HCT116 (cell line): ENCODE measurements around the gene MICOS13. TPM values are rescaled to one million over a fixed set of nuclear protein-coding genes. Genes with fewer than 3 reads are reported as not detected.
A peak's percentile ranks its signal among the peaks of the same experiment; 100 is the strongest.

Source experiments
- ATAC-seq: fragments of 200-7000 bp; cut with Tn5 transposase; 2 replicates; pipeline ENCODE4 v1.9.1; 2020; ENCODE audit warnings: mild to moderate bottlenecking, moderate library complexity
- BruUV-seq: library from RNA; stranded (reverse); fragments of 400-500 nt; replicated peaks from 2 replicates; lab custom pipeline; 2021; lab: Mats Ljungman, UMichigan
- CTCF ChIA-PET: fragments of 300-600 bp; sonication (Branson Sonifier 250); formaldehyde crosslinking; loops from one replicate; lab custom pipeline; 2021; ENCODE audit warnings: antibody characterized with exemption; lab: Charles Lee
- POLR2A ChIA-PET: fragments of 300-600, 350-600 bp; sonication (Branson Sonifier 250); formaldehyde crosslinking; loops from one replicate; lab custom pipeline; 2021; ENCODE audit warnings: antibody characterized with exemption; lab: Charles Lee
- RAD21 ChIA-PET, 2 experiments: fragments of 300-600 bp; sonication (Branson Sonifier 250); formaldehyde crosslinking; loops; one replicate each; lab custom pipeline; 2023; ENCODE audit warnings: low total read pairs in 2 of 2; ENCODE audit not compliant: uncharacterized antibody in 2 of 2, unreplicated experiment in 2 of 2, low non-redundant PET in 1 of 2; lab: Charles Lee
- DNase-seq: peaks from one replicate; pipeline ENCODE4 v3.0.0-alpha.2; 2010; ENCODE audit warnings: low read depth, low spot score
- H2AFZ ChIP-seq: fragments of 200-600 bp; shearing (Covaris generic), sonication (generic); 2 replicates; pipeline ENCODE4 v1.6.1; 2017; ENCODE audit warnings: low read depth, mixed run types, mixed read lengths, antibody characterized with exemption, low read length; ENCODE audit not compliant: poor library complexity, severe bottlenecking
- H3K27ac ChIP-seq: 2 replicates; pipeline ENCODE4 v1.5.1; 2012; ENCODE audit warnings: low read depth, low read length
- H3K27me3 ChIP-seq: fragments of 200-600 bp; sonication (generic); 2 replicates; pipeline ENCODE4 v1.6.1; 2016; ENCODE audit warnings: mixed run types, low read length, mixed read lengths; ENCODE audit not compliant: insufficient read depth
- H3K36me3 ChIP-seq, 2 experiments: fragments of 200-500 bp in 1 of 2; fragments of 200-600 bp in 1 of 2; sonication (Bioruptor generic) in 1 of 2; sonication (generic) in 1 of 2; 2 replicates each; pipeline versions ENCODE4 v1.5.1 to v1.6.1; 2014 to 2016; ENCODE audit warnings: low read length in 2 of 2, inconsistent platforms in 1 of 2, mixed read lengths in 1 of 2, mixed run types in 1 of 2; ENCODE audit not compliant: insufficient read depth in 2 of 2, control insufficient read depth in 1 of 2
- H3K4me1 ChIP-seq, 2 experiments: fragments of 200-600 bp in 1 of 2; sonication (generic) in 1 of 2; 2 replicates each; pipeline versions ENCODE4 v1.5.1 to v1.6.1; 2012 to 2017; ENCODE audit warnings: low read length in 2 of 2, inconsistent platforms in 1 of 2, mild to moderate bottlenecking in 1 of 2, mixed read lengths in 1 of 2, mixed run types in 1 of 2, moderate library complexity in 1 of 2; ENCODE audit not compliant: insufficient read depth in 2 of 2, control insufficient read depth in 1 of 2
- H3K4me2 ChIP-seq: fragments of 200-600 bp; sonication (generic); 2 replicates; pipeline ENCODE4 v1.6.1; 2017; ENCODE audit warnings: mixed run types, low read length, mixed read lengths
- H3K4me3 ChIP-seq, 2 experiments: fragments of 200-600 bp in 1 of 2; sonication (generic) in 1 of 2; replicated peaks in 1 of 2; 2 replicates each; pipeline ENCODE4 v1.5.1; 2011 to 2016; ENCODE audit warnings: low read length in 2 of 2, control low read depth in 1 of 2, low read depth in 1 of 2, mild to moderate bottlenecking in 1 of 2, mixed read lengths in 1 of 2, mixed run types in 1 of 2
- H3K79me2 ChIP-seq: fragments of 200-600 bp; sonication (generic); 2 replicates; pipeline ENCODE4 v1.6.1; 2017; ENCODE audit warnings: mild to moderate bottlenecking, mixed run types, low read length, moderate library complexity, mixed read lengths; ENCODE audit not compliant: insufficient read depth
- H3K9ac ChIP-seq: fragments of 200-600 bp; sonication (generic); 2 replicates; pipeline ENCODE4 v1.6.1; 2016; ENCODE audit warnings: low read length, mixed read lengths
- H3K9me2 ChIP-seq: fragments of 200-600 bp; sonication (generic), shearing (Covaris generic); 2 replicates; pipeline ENCODE4 v1.6.1; 2017; ENCODE audit warnings: mixed run types, mild to moderate bottlenecking, moderate library complexity; ENCODE audit not compliant: insufficient read depth
- H3K9me3 ChIP-seq, 2 experiments: fragments of 200-500 bp in 1 of 2; fragments of 200-600 bp in 1 of 2; sonication (Bioruptor generic) in 1 of 2; sonication (generic) in 1 of 2; 2 replicates each; pipeline ENCODE4 v1.6.1; 2014 to 2017; ENCODE audit warnings: low read length in 2 of 2, mixed read lengths in 2 of 2, inconsistent platforms in 1 of 2, low read depth in 1 of 2, mild to moderate bottlenecking in 1 of 2, mixed run types in 1 of 2, moderate library complexity in 1 of 2; ENCODE audit not compliant: control insufficient read depth in 1 of 2, insufficient read depth in 1 of 2
- H4K20me1 ChIP-seq: fragments of 200-600 bp; sonication (generic), shearing (Covaris generic); 2 replicates; pipeline ENCODE4 v1.6.1; 2017; ENCODE audit warnings: mixed run types, mild to moderate bottlenecking, moderate library complexity; ENCODE audit not compliant: insufficient read depth
- ATF3 ChIP-seq: IDR thresholded peaks from 2 replicates; pipeline ENCODE4 v1.6.1; 2012
- CBX3 ChIP-seq: IDR thresholded peaks from 2 replicates; pipeline ENCODE4 v1.6.1; 2012; ENCODE audit warnings: low read depth
- CEBPB ChIP-seq: IDR thresholded peaks from 2 replicates; pipeline ENCODE4 v1.6.1; 2012; ENCODE audit warnings: low read depth
- EGR1 ChIP-seq: IDR thresholded peaks from 2 replicates; pipeline ENCODE4 v1.6.1; 2012; ENCODE audit warnings: low read depth
- EZH2 ChIP-seq: fragments of 200-600 bp; sonication (generic); IDR thresholded peaks from 2 replicates; pipeline ENCODE4 v1.6.1; 2017; ENCODE audit warnings: antibody characterized with exemption, mixed run types
- FOSL1 ChIP-seq: IDR thresholded peaks from 2 replicates; pipeline ENCODE4 v1.6.1; 2012; ENCODE audit warnings: low read depth
- JUND ChIP-seq: IDR thresholded peaks from 2 replicates; pipeline ENCODE4 v1.6.1; 2012
- MAX ChIP-seq: IDR thresholded peaks from 2 replicates; pipeline ENCODE4 v1.6.1; 2012
- POLR2A ChIP-seq: IDR thresholded peaks from 2 replicates; pipeline ENCODE4 v1.7.0; 2011; ENCODE audit warnings: borderline replicate concordance; ENCODE audit not compliant: insufficient read depth, insufficient read length; ENCODE audit errors: extremely low read depth
- POLR2AphosphoS5 ChIP-seq: IDR thresholded peaks from 2 replicates; pipeline ENCODE4 v1.6.1; 2011; ENCODE audit warnings: mild to moderate bottlenecking, low read depth, low read length, moderate library complexity
- RAD21 ChIP-seq: IDR thresholded peaks from 2 replicates; pipeline ENCODE4 v1.6.1; 2012; ENCODE audit warnings: low read depth, mild to moderate bottlenecking
- REST ChIP-seq: IDR thresholded peaks from 2 replicates; pipeline ENCODE4 v1.6.1; 2012; ENCODE audit warnings: low read depth
- SIN3A ChIP-seq: IDR thresholded peaks from 2 replicates; pipeline ENCODE4 v1.6.1; 2012; ENCODE audit warnings: low read depth
- SP1 ChIP-seq: IDR thresholded peaks from 2 replicates; pipeline ENCODE4 v1.6.1; 2012; ENCODE audit warnings: low read depth
- TCF7L2 ChIP-seq: IDR thresholded peaks from 2 replicates; pipeline ENCODE4 v1.7.0; 2011; ENCODE audit warnings: borderline replicate concordance, inconsistent platforms; ENCODE audit not compliant: insufficient read depth, insufficient read length; ENCODE audit errors: extremely low read depth
- intact Hi-C: fragments of 100-400 bp; cut with micrococcal nuclease; formaldehyde crosslinking; loops from 2 replicates; pipeline ENCODE4 v1.10.0; 2022
- total RNA-seq: library from RNA; stranded (reverse); gene quantifications from one replicate; pipeline ENCODE4 v1.2.1, GENCODE V29; 2021; ENCODE audit not compliant: unreplicated experiment
- TF ChIP-seq, protein P1 (sequence below): IDR thresholded peaks from 2 replicates; pipeline ENCODE4 v1.6.1; 2011; ENCODE audit warnings: mild to moderate bottlenecking, low read length, moderate library complexity; ENCODE audit not compliant: insufficient replicate concordance; ENCODE audit errors: extremely low read depth
- TF ChIP-seq, protein P2 (sequence below), 3 experiments: fragments of 200-600 bp in 1 of 3; sonication (generic) in 1 of 3; IDR thresholded peaks in 2 of 3; conservative IDR thresholded peaks in 1 of 3; 2 replicates each; pipeline ENCODE4 v1.5.1; 2012 to 2017; ENCODE audit warnings: low read depth in 2 of 3, low read length in 2 of 3, antibody characterized with exemption in 1 of 3, borderline replicate concordance in 1 of 3, control low read depth in 1 of 3, mild to moderate bottlenecking in 1 of 3, mixed read lengths in 1 of 3, mixed run types in 1 of 3, moderate library complexity in 1 of 3; ENCODE audit not compliant: insufficient read depth in 1 of 3

MICOS13 gene
- total RNA-seq, 1 experiment from 2014 or later: 61.6 TPM

GRCh38 chr19:5697022-5697889 lies 16.9 kb upstream of the MICOS13 start:
- peak overlapping the region; percentile 31 for H3K27ac ChIP-seq
- no peak overlapping the region for H3K9ac ChIP-seq
- DNase-seq: no peak
- no peaks in the 10 kb centered on the region for H3K27me3 ChIP-seq
- no peak for ATAC-seq
- RAD21 ChIA-PET: no interaction called here
- CTCF ChIA-PET: no interaction called here
- H4K20me1 ChIP-seq: peaks cover 9% of the 10 kb centered on the region; the same call in 1 of the 2 replicates
- peaks cover 39% of the 10 kb centered on the region for H3K79me2 ChIP-seq
- no peaks in the 10 kb centered on the region for H3K9me3 ChIP-seq
- H3K36me3 ChIP-seq: peaks cover 20 to 54% of the 10 kb centered on the region in 2 experiments; a peak in 3 of 4 replicates
- no peak overlapping the region for H2AFZ ChIP-seq
- BruUV-seq: no TSS peak
- intact Hi-C loops: no loop called here
- no peak overlapping the region for H3K4me3 ChIP-seq
- POLR2A ChIA-PET: no interaction called here
- TF ChIP-seq, protein P1, sequence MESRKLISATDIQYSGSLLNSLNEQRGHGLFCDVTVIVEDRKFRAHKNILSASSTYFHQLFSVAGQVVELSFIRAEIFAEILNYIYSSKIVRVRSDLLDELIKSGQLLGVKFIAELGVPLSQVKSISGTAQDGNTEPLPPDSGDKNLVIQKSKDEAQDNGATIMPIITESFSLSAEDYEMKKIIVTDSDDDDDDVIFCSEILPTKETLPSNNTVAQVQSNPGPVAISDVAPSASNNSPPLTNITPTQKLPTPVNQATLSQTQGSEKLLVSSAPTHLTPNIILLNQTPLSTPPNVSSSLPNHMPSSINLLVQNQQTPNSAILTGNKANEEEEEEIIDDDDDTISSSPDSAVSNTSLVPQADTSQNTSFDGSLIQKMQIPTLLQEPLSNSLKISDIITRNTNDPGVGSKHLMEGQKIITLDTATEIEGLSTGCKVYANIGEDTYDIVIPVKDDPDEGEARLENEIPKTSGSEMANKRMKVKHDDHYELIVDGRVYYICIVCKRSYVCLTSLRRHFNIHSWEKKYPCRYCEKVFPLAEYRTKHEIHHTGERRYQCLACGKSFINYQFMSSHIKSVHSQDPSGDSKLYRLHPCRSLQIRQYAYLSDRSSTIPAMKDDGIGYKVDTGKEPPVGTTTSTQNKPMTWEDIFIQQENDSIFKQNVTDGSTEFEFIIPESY: no peak
- TF ChIP-seq EGR1 (no peak), JUND (no peak), TCF7L2 (no peak), RAD21 (no peak), SP1 (no peak), CBX3 (no peak), POLR2A (no peak), REST (no peak), POLR2AphosphoS5 (no peak; the same call in 1 of the 2 replicates), ATF3 (no peak), EZH2 (no peak), MAX (no peak), CEBPB (no peak), SIN3A (no peak; the same call in 1 of the 2 replicates), FOSL1 (no peak)
- TF ChIP-seq, protein P2, sequence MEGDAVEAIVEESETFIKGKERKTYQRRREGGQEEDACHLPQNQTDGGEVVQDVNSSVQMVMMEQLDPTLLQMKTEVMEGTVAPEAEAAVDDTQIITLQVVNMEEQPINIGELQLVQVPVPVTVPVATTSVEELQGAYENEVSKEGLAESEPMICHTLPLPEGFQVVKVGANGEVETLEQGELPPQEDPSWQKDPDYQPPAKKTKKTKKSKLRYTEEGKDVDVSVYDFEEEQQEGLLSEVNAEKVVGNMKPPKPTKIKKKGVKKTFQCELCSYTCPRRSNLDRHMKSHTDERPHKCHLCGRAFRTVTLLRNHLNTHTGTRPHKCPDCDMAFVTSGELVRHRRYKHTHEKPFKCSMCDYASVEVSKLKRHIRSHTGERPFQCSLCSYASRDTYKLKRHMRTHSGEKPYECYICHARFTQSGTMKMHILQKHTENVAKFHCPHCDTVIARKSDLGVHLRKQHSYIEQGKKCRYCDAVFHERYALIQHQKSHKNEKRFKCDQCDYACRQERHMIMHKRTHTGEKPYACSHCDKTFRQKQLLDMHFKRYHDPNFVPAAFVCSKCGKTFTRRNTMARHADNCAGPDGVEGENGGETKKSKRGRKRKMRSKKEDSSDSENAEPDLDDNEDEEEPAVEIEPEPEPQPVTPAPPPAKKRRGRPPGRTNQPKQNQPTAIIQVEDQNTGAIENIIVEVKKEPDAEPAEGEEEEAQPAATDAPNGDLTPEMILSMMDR (IDR thresholded peaks at IDR 0.05 in 2 of 3, conservative IDR thresholded peaks at IDR 0.05 in 1 of 3; ENCODE audit: borderline replicate concordance in 1 of 3, insufficient read depth in 1 of 3, low read depth in 2 of 3, low read length in 2 of 3): no peak
- no peak overlapping the region for H3K4me2 ChIP-seq
- H3K4me1 ChIP-seq: peaks cover 0 to 12% of the 10 kb centered on the region in 2 experiments; a peak in 2 of 4 replicates
- no peaks in the 10 kb centered on the region for H3K9me2 ChIP-seq
